ENCODE measurements around the gene INPP4A. TPM values are rescaled to one million over a fixed set of nuclear protein-coding genes. Genes with fewer than 3 reads are reported as not detected.
A peak's percentile ranks its signal among the peaks of the same experiment; 100 is the strongest.
"Not testable (repeated sequence)": the region's sequence is repeated elsewhere in the genome, so short reads cannot be mapped to it uniquely, and the experiment has no call there.

INPP4A gene
- polyA plus RNA-seq, 12 donors = 12.0 to 18.1 (median 14.2) TPM; not detected in 1

DNA sequence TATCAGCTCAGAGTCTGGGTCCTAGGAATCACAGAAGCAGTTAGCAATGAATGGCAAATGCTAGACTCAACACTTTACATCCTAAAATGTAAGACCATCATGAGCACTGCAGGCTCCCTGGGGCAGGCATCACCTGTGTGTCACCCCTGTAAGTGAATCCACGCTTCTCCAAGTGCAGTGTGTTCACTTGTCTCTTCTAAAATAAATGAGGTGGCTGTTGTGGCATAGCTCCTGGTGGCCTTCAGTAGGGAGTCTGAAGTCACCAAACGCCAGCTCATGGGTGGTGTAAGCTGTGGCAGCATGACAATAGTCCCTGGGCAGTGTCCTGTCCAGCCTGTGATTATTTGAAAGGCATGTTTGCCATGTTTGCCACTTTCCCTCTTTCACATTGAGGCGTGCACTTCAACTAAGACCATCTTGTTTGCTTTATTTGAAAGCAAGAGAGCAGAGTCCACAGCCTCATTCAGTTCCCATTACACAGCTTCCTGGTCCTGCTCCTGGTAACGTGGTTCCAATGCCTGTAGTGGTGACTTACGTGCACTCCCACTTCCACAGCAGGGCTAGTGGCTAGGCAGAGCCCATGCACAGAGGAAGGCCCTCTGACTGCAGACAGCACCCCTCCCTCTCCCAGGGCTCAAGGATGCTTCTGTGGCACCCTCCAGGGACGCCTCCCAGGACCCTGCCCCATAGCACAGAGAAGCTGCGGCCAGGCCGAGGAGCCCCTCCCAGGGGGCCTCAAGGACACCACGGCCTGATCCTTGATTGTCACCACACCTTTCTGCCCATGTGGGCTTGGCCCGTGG lies 139.4 kb downstream of the INPP4A start:
- DNase-seq = no peak

DNA sequence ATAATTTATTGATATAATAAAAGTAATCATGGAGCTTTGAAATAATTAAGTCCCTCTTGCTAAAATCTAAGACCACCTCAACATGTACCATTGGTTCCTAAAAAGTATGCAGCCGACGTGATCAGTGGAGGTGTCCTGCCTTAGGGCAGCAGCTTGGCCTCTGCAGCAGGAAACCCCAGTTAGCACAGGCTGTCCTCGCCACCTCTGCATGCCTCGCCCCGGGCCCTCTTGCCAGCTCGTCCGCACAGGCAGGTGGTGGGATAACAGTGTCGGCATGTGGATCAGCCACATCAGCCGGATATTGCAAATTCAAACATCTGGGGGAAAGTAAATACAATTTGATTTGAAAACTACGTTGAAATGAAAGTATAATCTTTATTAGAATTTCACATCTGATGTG lies 140.7 kb downstream of the INPP4A start:
- no peak for DNase-seq

DNA sequence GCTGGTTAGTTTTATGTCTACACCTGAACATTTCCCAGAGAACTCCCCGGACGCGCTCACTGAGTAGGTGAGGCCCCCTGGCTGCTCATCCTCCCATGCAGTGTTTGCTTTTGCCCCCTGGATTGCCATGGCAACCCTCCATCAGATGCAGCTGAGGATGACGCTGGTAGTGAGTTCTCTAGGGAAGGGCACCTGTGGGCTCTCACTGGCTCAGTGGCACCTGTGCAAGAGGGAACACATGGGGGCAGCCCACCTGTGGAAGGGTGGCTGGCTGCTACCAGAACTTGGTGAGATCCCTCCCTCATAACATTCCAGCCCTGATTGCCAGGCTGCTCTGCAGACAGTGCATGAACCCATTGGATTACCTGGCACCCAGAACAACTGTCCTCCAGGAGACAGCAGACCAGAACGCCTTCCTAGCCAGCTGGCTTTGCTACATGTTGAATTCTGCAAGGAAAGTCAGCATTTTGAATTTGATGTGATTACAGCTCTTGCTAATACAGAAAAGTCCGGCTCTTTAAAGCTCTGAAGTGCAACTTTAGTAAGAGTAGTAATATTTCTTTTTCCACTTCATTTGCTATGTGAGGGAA lies 142.0 kb downstream of the INPP4A start:
- no peak for DNase-seq

DNA sequence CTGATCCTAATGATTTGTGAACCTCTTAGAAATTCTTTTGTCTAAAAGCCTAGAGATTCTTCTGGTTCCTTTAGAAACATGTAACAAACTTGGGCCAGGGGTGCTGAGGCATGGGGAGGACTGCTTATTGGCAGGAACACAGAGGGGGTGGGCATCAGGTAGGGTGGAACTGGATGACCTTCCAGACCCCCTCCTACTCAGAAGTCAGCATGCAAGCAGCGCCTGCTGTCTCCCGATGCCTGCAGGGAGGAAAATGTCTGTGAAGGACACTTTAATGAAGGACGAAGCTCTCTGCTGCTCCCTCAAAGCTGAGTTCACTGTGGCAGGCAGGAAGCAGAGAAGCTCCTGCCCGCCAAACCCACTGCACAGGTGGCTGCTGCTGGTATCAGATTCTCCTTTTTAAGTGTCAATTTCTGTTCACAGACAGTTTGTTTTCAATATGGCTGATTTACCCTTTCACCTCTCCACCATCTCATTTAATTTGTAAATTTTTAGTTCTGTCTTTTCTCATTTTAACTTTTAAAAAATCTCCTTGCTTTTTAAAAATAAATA lies 144.3 kb downstream of the INPP4A start:
- DNase-seq = no peak

DNA sequence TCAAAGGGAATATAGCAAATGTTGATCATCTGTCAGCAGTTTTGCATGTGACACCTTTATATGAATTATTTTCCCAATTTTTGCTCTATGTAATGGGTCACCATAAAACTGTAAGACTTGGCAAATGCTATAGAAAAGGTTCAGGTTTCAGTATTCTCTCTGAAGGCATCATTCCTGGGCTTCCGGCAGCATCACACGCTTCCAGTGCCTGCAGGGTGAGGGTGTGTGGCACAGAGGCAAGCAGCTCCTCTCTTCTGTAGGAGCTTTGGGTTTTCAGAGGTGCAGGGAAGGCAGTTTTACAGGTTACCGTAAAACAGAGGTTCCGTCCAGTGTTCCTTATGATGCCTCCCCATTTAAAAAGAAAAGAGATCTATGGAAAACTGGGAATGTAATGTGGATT lies 144.8 kb downstream of the INPP4A start:
- no peak for DNase-seq

DNA sequence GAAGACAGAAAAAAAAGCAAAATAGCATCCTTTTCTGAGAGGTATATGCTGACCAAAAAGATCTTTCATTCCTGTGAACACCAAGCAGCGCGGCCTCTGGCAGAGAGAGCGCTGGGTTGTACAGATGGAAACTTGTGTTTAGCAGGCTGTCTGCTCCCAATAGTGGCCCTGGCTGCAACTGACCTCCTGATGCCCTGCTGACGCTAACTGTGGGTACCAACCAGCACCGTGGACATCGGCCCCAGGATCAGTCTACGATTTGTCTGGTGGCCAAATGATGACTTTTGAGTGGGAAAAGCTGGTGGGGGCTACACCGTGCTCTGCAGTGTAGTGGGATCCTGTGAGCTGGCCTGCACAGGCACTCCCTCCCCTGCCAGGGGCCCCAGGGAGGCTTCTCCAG lies 147.9 kb downstream of the INPP4A start:
- DNase-seq = no peak

DNA sequence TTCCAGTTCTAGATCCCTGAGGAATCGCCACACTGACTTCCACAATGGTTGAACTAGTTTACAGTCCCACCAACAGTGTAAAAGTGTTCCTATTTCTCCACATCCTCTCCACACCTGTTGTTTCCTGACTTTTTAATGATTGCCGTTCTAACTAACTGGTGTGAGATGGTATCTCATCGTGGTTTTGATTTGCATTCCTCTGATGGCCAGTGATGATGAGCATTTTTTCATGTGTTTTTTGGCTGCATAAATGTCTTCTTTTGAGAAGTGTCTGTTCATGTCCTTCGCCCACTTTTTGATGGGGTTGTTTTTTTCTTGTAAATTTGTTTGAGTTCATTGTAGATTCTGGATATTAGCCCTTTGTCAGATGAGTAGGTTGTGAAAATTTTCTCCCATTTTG lies 150.0 kb downstream of the INPP4A start:
- not testable (repeated sequence) for DNase-seq

DNA sequence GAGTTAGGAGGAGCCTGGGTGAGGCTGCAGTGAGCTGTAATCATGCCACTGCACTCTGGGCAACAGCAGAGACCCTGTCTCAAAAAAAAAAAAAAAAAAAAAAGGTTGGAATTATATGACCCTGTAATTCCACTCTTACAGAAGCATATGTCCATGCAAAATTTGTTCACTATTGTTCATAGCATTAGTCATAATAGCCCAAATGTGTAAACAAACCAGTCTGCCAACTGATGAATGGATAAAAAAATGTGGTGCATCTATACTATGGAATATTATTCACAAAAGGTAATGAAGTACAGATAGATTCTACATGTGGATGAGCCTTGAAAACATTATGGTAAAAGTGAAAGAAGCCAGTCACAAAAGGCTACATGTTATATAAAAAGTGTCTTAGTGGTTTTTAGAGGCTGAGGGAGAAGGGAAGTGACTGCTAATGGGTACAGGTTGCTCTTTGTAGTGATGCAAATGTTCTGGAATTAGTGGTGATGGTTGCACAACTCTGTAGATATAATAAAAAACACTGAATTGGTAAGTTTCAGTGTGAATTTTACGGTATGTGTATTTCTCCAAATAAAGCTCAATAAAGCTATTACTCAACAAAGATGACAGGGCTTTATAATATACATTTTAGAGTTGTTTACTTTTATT lies 154.2 kb downstream of the INPP4A start:
- no peak for DNase-seq

DNA sequence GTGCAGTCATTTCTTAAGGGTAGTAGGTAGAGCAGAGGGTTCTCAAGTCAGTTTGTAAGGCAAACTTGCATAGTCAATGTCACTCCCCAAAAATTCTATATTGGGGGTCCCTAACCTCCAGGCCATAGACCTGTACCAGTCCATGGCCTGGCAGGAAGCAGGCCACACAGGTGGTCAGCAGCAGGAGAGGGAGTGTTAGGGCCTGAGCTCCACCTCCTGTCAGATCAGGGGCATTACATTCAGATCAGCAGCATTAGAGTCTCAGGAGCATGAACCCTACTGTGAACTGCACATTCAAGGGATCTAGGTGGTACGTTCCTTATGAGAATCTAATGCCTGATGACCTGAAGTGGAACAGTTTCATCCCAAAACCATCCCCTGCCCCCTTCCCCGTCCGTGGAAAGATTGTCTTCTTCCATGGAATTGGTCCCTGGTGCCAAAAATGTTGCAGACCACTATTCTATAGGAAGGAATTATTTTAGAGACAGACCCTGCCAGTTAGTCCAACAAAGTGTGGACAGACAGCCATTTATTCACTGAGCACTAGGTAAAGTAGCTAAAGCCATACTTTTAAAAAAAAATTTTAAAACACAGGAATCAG lies 157.0 kb downstream of the INPP4A start:
- no peak for DNase-seq

DNA sequence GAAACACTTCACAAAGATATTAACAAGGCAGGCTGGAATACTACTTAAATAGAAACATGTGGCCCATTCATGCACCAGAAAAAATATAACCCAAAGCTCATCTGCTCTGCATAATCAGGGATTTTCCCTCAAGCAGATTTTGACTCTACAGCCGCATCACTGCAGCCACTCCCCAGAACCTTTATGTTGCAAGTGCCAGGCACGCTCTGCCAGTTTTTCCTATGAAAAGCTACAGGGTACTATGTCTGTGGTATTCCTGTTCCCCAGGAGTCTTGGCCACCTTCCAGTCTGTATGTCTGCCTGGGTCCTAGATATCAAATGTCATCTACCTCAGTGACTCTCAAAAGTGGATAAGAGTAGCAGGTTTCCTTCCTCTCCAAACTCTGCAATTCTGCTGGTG lies 159.9 kb downstream of the INPP4A start:
- DNase-seq = no peak

DNA sequence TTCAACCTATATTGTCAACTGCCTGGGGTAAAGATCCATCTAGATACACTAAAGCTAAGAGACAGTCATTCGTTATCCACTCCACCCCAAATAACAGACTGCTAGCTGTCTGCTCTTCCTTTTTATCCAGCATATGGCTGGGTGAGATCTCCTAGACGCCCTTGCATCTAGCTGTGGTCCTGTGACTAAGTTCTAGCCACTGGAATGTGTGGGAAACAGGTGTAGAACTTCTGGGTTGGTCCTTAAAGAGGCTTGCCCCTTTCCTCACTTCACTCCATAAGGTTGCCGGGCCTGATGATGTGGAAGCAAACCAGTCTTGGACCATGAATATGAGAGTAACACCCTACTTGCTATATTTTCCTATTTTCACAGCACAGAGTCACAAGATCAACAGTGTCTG lies 160.4 kb downstream of the INPP4A start:
- no peak for DNase-seq

DNA sequence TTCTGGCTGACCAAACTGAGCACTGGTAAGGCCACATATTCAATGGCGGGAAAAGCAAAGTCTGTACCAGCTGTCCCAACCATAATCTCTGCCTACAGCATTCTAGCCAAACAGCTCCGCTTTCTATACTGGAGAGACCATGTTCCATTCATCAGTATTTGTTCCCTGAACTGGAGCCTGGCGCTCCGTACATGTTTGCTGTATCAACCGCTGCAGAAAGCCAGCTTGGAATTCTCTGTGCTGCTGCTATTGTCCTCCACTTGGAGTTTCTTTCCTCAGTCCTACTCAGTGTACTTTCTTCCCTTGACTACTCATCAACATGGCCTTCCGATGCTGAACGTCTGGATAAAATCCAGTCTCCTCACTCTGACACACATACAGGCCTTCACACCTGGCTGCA lies 161.8 kb downstream of the INPP4A start:
- no peak for DNase-seq

DNA sequence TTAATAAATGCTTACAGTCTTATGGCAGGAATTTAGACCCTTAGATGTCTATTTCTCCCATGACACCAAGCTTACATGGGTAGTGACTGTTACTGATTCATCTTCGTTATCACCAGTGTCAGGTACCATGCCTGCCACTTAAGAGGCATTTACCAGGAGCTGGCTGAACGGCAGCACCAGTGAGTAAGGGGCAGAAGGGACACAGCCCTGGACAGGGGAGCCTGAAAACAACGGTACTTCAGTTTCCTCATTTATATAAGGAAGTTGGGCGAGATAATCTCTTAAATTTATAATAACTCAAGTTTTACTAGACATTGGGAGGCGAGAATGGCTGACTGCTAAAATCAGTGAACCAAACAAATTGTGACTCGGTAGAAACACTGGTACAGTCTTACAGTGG lies 162.4 kb downstream of the INPP4A start:
- no peak for DNase-seq

DNA sequence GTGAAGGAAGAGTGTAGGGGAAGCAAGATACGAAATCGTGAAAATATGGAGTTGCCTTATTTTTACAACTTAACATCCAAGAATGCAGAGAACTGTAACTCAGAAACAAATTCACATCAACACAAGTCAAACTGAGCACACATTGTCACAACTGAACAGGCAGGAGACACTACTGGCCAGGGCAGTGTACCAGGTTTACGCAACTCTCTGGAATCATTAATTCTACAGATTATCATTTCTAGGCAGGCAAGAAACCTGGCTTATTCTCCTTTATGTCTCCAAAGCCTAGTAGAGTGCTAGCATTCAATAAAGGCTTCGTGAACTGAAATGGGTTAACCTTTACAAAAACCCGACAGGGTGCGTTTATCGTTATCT lies 163.1 kb downstream of the INPP4A start:
- no peak for DNase-seq

DNA sequence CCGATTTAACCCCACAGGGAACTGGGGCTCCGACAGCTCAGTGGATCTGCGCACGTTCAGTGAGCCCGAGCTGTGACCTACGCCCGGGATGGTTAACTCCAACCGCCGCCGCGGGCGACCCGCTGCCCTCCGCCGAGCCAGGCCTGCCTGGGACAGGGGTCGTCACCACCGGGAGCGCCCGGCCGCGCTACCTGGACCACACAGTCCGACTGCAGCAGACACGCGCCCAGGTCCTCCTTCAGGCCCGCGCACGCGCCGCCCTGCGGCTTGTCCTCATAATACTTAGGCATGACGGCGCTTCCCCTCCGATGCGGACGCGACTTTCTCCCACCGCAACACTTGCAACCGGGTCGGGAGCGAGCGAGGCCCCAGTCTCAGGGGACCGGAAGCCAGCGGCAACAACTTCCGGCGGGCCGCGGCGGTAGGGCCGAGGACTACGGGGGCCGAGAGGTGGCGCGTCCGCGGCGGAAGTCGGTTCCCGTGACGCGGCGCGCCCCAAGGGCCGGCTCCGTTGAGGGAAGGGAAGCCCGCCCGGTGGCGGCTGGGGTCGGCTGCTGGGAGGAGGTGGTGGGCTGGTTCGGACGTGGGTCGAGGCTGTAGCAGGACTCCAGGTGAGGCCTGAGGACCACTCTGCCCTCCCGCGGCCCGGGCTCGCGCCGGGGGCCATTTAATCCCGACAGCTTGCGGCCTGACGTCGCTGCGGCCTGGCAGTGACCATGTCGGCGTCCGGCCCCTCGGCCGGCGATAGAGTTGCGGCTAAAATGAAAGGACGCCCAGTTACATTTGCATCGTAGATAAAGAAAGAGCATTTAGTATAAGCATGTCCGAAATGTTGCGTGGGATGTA lies 163.7 kb downstream of the INPP4A start, which contains the start of the genes COA5 and UNC50:
Gene COA5, minus strand, starts transcription at position 397 of the 846 bp plus-strand sequence. Its CDS starts 107 bp downstream, at position 290.
Gene UNC50, plus strand, starts transcription at position 474 of the 846 bp plus-strand sequence. CDS start 1,171 bp downstream, outside the sequence.
- peak; percentile 90 for DNase-seq

DNA sequence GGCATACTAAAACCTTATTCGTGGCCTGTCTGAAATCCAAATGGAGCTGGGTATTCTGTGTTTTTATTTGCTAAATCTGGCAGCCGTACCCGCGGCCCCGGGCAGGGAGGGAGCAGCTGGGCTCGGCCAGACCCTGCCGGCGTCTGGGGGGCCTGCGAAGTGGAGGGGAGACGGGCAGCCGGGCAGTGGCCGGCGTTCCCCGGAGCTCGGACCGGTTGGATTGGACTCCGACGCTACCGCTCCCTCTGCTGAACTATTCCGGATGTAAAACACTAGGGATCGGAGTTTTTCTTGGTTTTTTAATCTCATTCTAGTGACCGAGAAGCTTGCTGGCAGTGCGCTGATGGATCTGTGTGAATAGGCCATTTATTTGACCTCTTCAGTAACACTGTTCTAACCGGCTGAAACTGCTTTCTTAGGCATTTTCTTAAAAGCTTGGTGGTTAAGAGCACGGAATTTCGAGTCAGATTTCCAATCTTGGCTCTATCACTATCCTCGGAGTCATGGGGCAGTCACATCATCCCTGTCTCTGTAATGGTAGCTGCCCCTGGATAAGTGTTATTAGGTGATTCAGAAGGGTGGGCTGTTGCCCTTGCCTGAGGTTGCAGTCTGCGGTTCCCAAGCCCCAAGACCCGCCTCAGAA lies 164.4 kb downstream of the INPP4A start:
- no peak for DNase-seq

DNA sequence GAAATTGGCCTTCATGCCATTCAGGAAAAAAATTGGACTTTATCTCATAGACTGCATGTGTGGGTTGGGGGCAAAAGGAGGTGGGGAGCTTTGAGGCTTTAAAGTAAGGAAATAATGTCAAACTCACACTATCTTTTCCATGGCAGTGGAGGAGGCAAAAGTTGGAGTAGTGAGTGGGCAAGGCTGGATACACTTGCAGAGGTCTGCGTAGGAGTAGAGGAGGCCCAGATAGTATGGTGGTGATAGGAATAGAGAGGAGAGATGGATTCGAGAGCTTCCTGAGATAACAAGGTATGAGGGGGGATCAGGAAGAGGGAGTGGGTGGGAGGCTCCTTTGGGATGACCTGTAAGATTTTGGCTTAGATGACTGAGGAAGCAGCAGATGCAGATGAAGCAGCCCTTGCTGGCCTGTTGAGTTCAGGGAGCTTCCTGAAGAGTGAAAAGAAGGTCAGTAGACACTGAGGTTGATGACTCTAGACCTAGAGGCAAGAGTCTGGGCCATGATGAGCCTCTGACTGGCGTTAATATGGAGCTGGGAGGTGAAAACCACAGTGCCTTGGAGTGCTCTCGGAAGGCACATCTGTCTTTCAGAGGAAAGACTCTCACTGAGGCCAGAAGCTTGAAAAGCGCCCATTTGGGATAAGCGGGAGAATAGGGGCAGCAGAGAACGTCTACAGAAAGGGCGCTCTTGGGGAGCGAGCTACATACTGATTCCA lies 169.5 kb downstream of the INPP4A start:
- DNase-seq = no peak

DNA sequence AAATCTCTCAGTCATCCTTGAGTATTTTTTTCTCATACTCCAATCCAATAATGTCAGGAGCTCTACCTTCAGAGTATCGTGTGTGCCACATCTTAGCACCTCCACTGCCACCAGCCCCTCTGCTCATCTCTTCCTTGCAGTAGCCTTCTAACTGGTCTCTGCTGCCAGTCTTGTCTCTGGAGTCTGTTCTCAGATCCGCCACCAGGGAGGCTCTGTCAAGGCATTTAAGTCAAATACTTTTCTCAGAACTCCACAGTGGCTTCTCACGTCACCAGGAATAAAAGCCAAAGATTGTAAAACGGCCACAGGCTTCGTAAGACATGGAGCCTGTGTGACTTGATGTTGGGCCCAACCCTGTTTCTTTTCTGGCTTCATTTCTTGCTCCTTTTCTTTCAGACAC lies 170.8 kb downstream of the INPP4A start:
- no peak for DNase-seq

DNA sequence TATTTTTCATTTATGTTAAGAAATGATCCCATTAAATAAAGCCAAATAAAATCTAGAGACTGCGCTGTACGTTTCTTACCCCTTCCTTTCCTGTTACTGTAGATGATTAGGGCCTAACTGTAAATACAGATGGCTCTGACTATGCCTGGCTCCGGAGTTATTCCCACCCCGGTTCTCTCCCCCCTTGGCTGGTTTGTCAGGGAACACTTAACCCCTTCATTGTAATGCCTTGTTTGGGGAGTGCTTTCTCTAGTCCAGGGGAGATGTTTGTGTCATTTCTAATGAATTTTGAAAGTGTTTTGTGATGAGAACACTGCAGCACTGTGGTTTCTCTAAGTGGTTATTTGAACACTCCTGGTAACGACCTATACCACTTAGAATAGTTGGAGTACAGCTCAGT lies 172.5 kb downstream of the INPP4A start:
- DNase-seq = no peak

DNA sequence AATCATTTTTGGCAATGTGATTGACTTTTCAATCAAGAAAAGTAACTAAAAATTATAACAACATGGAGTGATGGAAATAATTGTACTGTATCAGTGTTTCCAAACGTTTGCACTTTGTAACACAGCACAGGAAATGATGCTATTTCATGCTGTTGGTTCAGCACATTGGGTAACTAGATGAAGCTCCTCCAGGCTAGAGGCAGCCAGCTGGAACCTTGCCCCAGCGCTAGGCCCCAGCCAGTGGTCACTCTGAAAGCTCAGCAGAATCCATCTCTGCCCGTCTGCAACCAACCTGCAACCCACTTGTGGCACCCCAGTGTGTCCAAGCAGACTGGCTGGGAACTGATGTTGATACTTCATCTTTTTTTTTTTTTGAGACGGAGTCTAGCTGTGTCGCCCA lies 179.0 kb downstream of the INPP4A start:
- DNase-seq = no peak

Data from muscle of arm (tissue), 12 donors.